Stimulated activated CD4-positive, alpha-beta T cell treated with anti-CD3 and anti-CD28 coated beads, TNF-alpha, amount 100 ng/mL, for 4 hours (primary cell): Measurements from ENCODE around the gene PLA2G10.
"Not testable (repeated sequence)": the region's sequence is repeated elsewhere in the genome, so short reads cannot be mapped to it uniquely, and the experiment has no call there.

Experiments
- DNase-seq, 3 experiments: peaks; one replicate each; pipeline ENCODE4 v3.0.0-alpha.2; 2020; ENCODE audit warnings: low read depth in 3 of 3

PLA2G10 gene

GRCh38 chr16:14667347-14668266 lies 26.5 kb downstream of the PLA2G10 start:
- no peak for DNase-seq

- no peak for DNase-seq
These were observed 36.0 kb downstream of the PLA2G10 start for GRCh38 chr16:14658063-14658462.

GRCh38 chr16:14652726-14653125 lies 41.4 kb downstream of the PLA2G10 start:
- no peak for DNase-seq

GRCh38 chr16:14650629-14651028 lies 43.5 kb downstream of the PLA2G10 start:
- DNase-seq = no peak

GRCh38 chr16:14649816-14650215 lies 44.3 kb downstream of the PLA2G10 start:
- no peak for DNase-seq

GRCh38 chr16:14641926-14642325 lies 52.2 kb downstream of the PLA2G10 start:
- DNase-seq = no peak

GRCh38 chr16:14641206-14641605 lies 52.9 kb downstream of the PLA2G10 start:
- DNase-seq = no peak

- no peak for DNase-seq
These were observed 53.6 kb downstream of the PLA2G10 start for GRCh38 chr16:14640538-14640937.

GRCh38 chr16:14636951-14637240 lies 57.2 kb downstream of the PLA2G10 start:
- not testable (repeated sequence) for DNase-seq

- DNase-seq = not testable (repeated sequence)
These were observed 57.7 kb downstream of the PLA2G10 start for GRCh38 chr16:14636179-14636950.

- no peak for DNase-seq
These were observed 58.5 kb downstream of the PLA2G10 start for GRCh38 chr16:14635395-14636165.

GRCh38 chr16:14634389-14634725 lies 59.8 kb downstream of the PLA2G10 start:
- no peak for DNase-seq

GRCh38 chr16:14632693-14633569 lies 61.2 kb downstream of the PLA2G10 start, which contains the start of gene BFAR:
Gene BFAR (plus strand): TSS chr16:14632951. CDS start chr16:14644347, 11,396 bp downstream.
- peak; percentile 98 to 99 (median 98) for DNase-seq

GRCh38 chr16:14630620-14631330 lies 63.3 kb downstream of the PLA2G10 start:
- DNase-seq = not testable (repeated sequence)

GRCh38 chr16:14629919-14630619 lies 64.0 kb downstream of the PLA2G10 start, which contains the start of gene PARN:
Gene PARN (minus strand): TSS chr16:14630260. CDS start chr16:14630125, 135 bp downstream.
- DNase-seq = peak; percentile 96 to 97 (median 96)

GRCh38 chr16:14629612-14629918 lies 64.5 kb downstream of the PLA2G10 start:
- peak in 2 of 3 experiments; percentile 1 to 5 for DNase-seq

GRCh38 chr16:14628806-14629611 lies 65.1 kb downstream of the PLA2G10 start:
- DNase-seq = no peak

GRCh38 chr16:14627078-14627477 lies 67.0 kb downstream of the PLA2G10 start:
- no peak for DNase-seq
